K562 (cell line): ENCODE data around the gene PSMD10. TPM values are rescaled to one million over a fixed set of nuclear protein-coding genes. Genes with fewer than 3 reads are reported as not detected.
A peak's percentile ranks its signal among the peaks of the same experiment; 100 is the strongest.

Experiments used
- ASH1L ChIP-seq: fragments of 450-650 bp; IDR thresholded peaks from 2 replicates; pipeline ENCODE4 v1.6.1; 2018; ENCODE audit warnings: borderline replicate concordance, mild to moderate bottlenecking, low read depth; ENCODE audit not compliant: partially characterized antibody
- E2F3 ChIP-seq: fragments of 250-450 bp; sonication (Bioruptor Pico); IDR thresholded peaks from 2 replicates; pipeline ENCODE4 v1.4.0; 2020; ENCODE audit warnings: mild to moderate bottlenecking
- HDAC2 ChIP-seq: fragments of 450-650 bp; IDR thresholded peaks from 2 replicates; pipeline ENCODE4 v1.6.1; 2016; ENCODE audit warnings: mild to moderate bottlenecking
- HNRNPK ChIP-seq: fragments of 200-400 bp; formaldehyde crosslinking; IDR thresholded peaks from one replicate; pipeline ENCODE4 v1.6.1; 2018; ENCODE audit warnings: mild to moderate bottlenecking, low read depth, low read length; ENCODE audit not compliant: poor library complexity, severe bottlenecking
- KLF13 ChIP-seq: fragments of 450-650 bp; IDR thresholded peaks from 2 replicates; pipeline ENCODE4 v1.6.1; 2016; ENCODE audit warnings: missing genetic modification characterization, low read depth, mild to moderate bottlenecking, missing compliant biosample characterization, moderate library complexity, borderline replicate concordance
- PRDM10 ChIP-seq: fragments of 450-650 bp; IDR thresholded peaks from 2 replicates; pipeline ENCODE4 v1.6.1; 2018; ENCODE audit not compliant: partially characterized antibody
- SIN3B ChIP-seq: fragments of 450-650 bp; IDR thresholded peaks from 2 replicates; pipeline ENCODE4 v1.6.1; 2017; ENCODE audit warnings: low read depth, mild to moderate bottlenecking, moderate library complexity
- XRCC3 ChIP-seq: fragments of 450-650 bp; IDR thresholded peaks from 2 replicates; pipeline ENCODE4 v1.6.1; 2017; ENCODE audit warnings: mild to moderate bottlenecking, moderate library complexity
- YY1 ChIP-seq, 3 experiments: IDR thresholded peaks; 2 replicates each; pipeline ENCODE4 v1.6.1; 2011; ENCODE audit warnings: low read length in 2 of 3, mild to moderate bottlenecking in 2 of 3, moderate library complexity in 2 of 3, borderline replicate concordance in 1 of 3, control low read depth in 1 of 3, low read depth in 1 of 3; ENCODE audit not compliant: insufficient read depth in 3 of 3, insufficient replicate concordance in 2 of 3, control insufficient read depth in 1 of 3, insufficient read length in 1 of 3; ENCODE audit errors: extremely low read depth in 1 of 3
- ZBTB40 ChIP-seq, 2 experiments: fragments of 450-650 bp in 1 of 2; sonication (generic) in 1 of 2; formaldehyde crosslinking in 1 of 2; IDR thresholded peaks; 2 replicates each; pipeline versions ENCODE4 v1.7.1 to v1.9.0; 2016 to 2022; ENCODE audit warnings: inconsistent platforms in 1 of 2, mild to moderate bottlenecking in 1 of 2, missing genetic modification reagents in 1 of 2
- ZNF232 ChIP-seq: sonication (generic); formaldehyde crosslinking; IDR thresholded peaks from 2 replicates; pipeline ENCODE4 v1.8.0; 2022; ENCODE audit warnings: mild to moderate bottlenecking, missing genetic modification reagents
- polyA plus RNA-seq, 8 experiments: library from polyadenylated mRNA; depleted of rRNA in 4 of 8; stranded (reverse) in 5 of 8; unstranded in 3 of 8; fragments of >200 nt; fragmentation: Nextera tagmentation in 2 of 8; fragmentation: Illumina TruSeq in 1 of 8; extraction: Ambion mirVana in 2 of 8; extraction: Trizol in 1 of 8; gene quantifications; 2 replicates each; pipeline versions ENCODE4 v1.2.1 to v1.2.3, GENCODE V29; 2011 to 2014; ENCODE audit warnings: inconsistent platforms in 1 of 8, missing spikeins in 1 of 8
- total RNA-seq, 7 experiments: library from RNA; depleted of rRNA in 6 of 7; stranded (reverse); fragments of >200 nt in 6 of 7; fragmentation: Illumina TruSeq in 2 of 7; extraction: Trizol in 2 of 7; gene quantifications; 2 replicates each; pipeline versions ENCODE4 v1.2.1 to v1.2.3, GENCODE V29; 2011 to 2021; ENCODE audit warnings: low replicate concordance in 1 of 7
- TF ChIP-seq, protein P1 (sequence below): fragments of 250-450 bp; sonication (Bioruptor Pico); IDR thresholded peaks from 2 replicates; pipeline ENCODE4 v1.4.0; 2020

Gene PSMD10
- total and polyA plus RNA-seq, 9 of the 15 experiments (the other 6 are each of a cell fraction or from before 2014, with no cell fraction given), result 47.8 to 163 (median 70.4) TPM

GRCh38 chrX:108091264-108091877 lies at the start of gene PSMD10, which contains the start of gene ATG4A (continued):
- TF ChIP-seq ZBTB40 (IDR thresholded peaks at IDR 0.05) (peak; percentile 86), ZBTB40 (CRISPR knock-in tag; IDR thresholded peaks at IDR 0.05) (no peak), SIN3B (peak; percentile 68; the same call in 1 of the 2 replicates), HNRNPK (no peak), PRDM10 (peak; percentile 91), KLF13 (0 out of 2 replicates have a peak, but pooled peaks have one; percentile 18), ASH1L (peak; percentile 69), ZNF232 (CRISPR knock-in tag) (no peak), YY1 (IDR thresholded peaks at IDR 0.05; ENCODE audit: borderline replicate concordance in 1 of 3, control insufficient read depth in 1 of 3, extremely low read depth in 1 of 3, insufficient read depth in 3 of 3, insufficient read length in 1 of 3, insufficient replicate concordance in 2 of 3, low read depth in 1 of 3, low read length in 2 of 3) (peak in 2 of 3 experiments; percentile 11 to 73), E2F3 (CRISPR knock-in tag) (no peak), XRCC3 (no peak), HDAC2 (0 out of 2 replicates have a peak, but pooled peaks have one; percentile 37)
- TF ChIP-seq, protein P1, sequence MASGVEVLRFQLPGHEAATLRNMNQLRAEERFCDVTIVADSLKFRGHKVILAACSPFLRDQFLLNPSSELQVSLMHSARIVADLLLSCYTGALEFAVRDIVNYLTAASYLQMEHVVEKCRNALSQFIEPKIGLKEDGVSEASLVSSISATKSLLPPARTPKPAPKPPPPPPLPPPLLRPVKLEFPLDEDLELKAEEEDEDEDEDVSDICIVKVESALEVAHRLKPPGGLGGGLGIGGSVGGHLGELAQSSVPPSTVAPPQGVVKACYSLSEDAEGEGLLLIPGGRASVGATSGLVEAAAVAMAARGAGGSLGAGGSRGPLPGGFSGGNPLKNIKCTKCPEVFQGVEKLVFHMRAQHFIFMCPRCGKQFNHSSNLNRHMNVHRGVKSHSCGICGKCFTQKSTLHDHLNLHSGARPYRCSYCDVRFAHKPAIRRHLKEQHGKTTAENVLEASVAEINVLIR (CRISPR knock-in tag), result no peak
